SU-DHL-6 (cell line): Measurements from ENCODE around the gene SLC25A47.

Experiments
- H2AFZ ChIP-seq: fragments of 200-600 bp; sonication (generic); 2 replicates; pipeline ENCODE4 v1.6.1; 2014; ENCODE audit warnings: low read depth, mild to moderate bottlenecking, moderate library complexity, mixed read lengths, antibody characterized with exemption, low read length; ENCODE audit not compliant: severe bottlenecking
- H3F3A ChIP-seq: fragments of 200-600 bp; shearing (Covaris generic); 2 replicates; pipeline ENCODE4 v1.6.0; 2016; ENCODE audit warnings: antibody characterized with exemption, mild to moderate bottlenecking; ENCODE audit not compliant: insufficient read depth
- H3K27ac ChIP-seq: fragments of 200-600 bp; sonication (generic); 2 replicates; pipeline ENCODE4 v1.5.1; 2016; ENCODE audit warnings: low read depth, mild to moderate bottlenecking, low read length, moderate library complexity, mixed read lengths
- H3K27me3 ChIP-seq: fragments of 200-600 bp; sonication (generic), shearing (Covaris generic); 2 replicates; pipeline ENCODE4 v1.6.0; 2014; ENCODE audit warnings: mild to moderate bottlenecking, low read length
- H3K36me3 ChIP-seq: fragments of 200-600 bp; sonication (generic); 2 replicates; pipeline ENCODE4 v1.6.1; 2014; ENCODE audit warnings: mild to moderate bottlenecking, low read length, mixed read lengths
- H3K4me2 ChIP-seq: fragments of 300-600, 200-600 bp; shearing (Covaris generic), sonication (generic); 2 replicates; pipeline ENCODE4 v1.6.0; 2014; ENCODE audit warnings: low read length, low read depth, mild to moderate bottlenecking; ENCODE audit not compliant: poor library complexity, severe bottlenecking
- H3K4me3 ChIP-seq: fragments of 200-600 bp; sonication (generic); 2 replicates; pipeline ENCODE4 v1.5.1; 2014; ENCODE audit warnings: antibody characterized with exemption, low read length, mild to moderate bottlenecking, mixed read lengths; ENCODE audit not compliant: insufficient read depth, poor library complexity, severe bottlenecking
- H3K79me2 ChIP-seq: fragments of 200-600 bp; sonication (generic); 2 replicates; pipeline ENCODE4 v1.6.1; 2014; ENCODE audit warnings: mild to moderate bottlenecking, low read length, moderate library complexity; ENCODE audit not compliant: insufficient read depth
- H3K9ac ChIP-seq: fragments of 200-600 bp; sonication (generic); 2 replicates; pipeline ENCODE4 v1.7.0; 2014; ENCODE audit warnings: mild to moderate bottlenecking, low read length
- H3K9me2 ChIP-seq: fragments of 200-600 bp; sonication (generic); replicated peaks from 2 replicates; pipeline ENCODE4 v1.6.1; 2014; ENCODE audit warnings: low read length; ENCODE audit not compliant: insufficient read depth
- H3K9me3 ChIP-seq: fragments of 200-600 bp; sonication (generic); 2 replicates; pipeline ENCODE4 v1.6.1; 2014; ENCODE audit warnings: low read length, mixed read lengths; ENCODE audit not compliant: insufficient read depth
- H4K20me1 ChIP-seq: fragments of 200-600 bp; sonication (generic); 2 replicates; pipeline ENCODE4 v1.6.1; 2014; ENCODE audit warnings: low read depth, mild to moderate bottlenecking, antibody characterized with exemption, low read length, moderate library complexity, mixed read lengths
- CTCF ChIP-seq: fragments of 200-600 bp; sonication (generic); IDR thresholded peaks from one replicate; pipeline ENCODE4 v1.5.1; 2017; ENCODE audit warnings: antibody characterized with exemption, mild to moderate bottlenecking, low read length, moderate library complexity; ENCODE audit not compliant: insufficient read depth, poor library complexity, severe bottlenecking
- EZH2phosphoT487 ChIP-seq: fragments of 200-600 bp; sonication (generic), shearing (Covaris generic); conservative IDR thresholded peaks from 2 replicates; pipeline ENCODE4 v1.6.1; 2018; ENCODE audit warnings: mild to moderate bottlenecking, antibody characterized with exemption, low read length, moderate library complexity, mixed read lengths

The SLC25A47 gene

GRCh38 chr14:100278702-100279101, 44.4 kb upstream of the SLC25A47 start:
- Histone ChIP-seq H3F3A (peaks cover 32% of the 10 kb centered on the region), H3K9ac (no peak overlapping the region), H4K20me1 (peaks cover 27% of the 10 kb centered on the region), H3K36me3 (peaks cover 23% of the 10 kb centered on the region), H3K79me2 (peaks cover 77% of the 10 kb centered on the region), H3K4me3 (no peak overlapping the region), H3K9me3 (no peaks in the 10 kb centered on the region), H3K27ac (no peak overlapping the region), H3K27me3 (no peaks in the 10 kb centered on the region), H3K9me2 (no peaks in the 10 kb centered on the region), H3K4me2 (no peak overlapping the region), H2AFZ (no peak overlapping the region)
- TF ChIP-seq CTCF (no peak), EZH2phosphoT487 (no peak)

GRCh38 chr14:100279133-100279532, 44.0 kb upstream of the SLC25A47 start:
- no peak overlapping the region for H3K4me3 ChIP-seq
- no peak for TF ChIP-seq EZH2phosphoT487
- no peak for TF ChIP-seq CTCF
- H2AFZ ChIP-seq, result no peak overlapping the region
- no peak overlapping the region for H3K4me2 ChIP-seq
- no peak overlapping the region for H3K27ac ChIP-seq
- H3K79me2 ChIP-seq, result peaks cover 73% of the 10 kb centered on the region
- H3K9ac ChIP-seq, result no peak overlapping the region
- H4K20me1 ChIP-seq, result peaks cover 22% of the 10 kb centered on the region
- no peaks in the 10 kb centered on the region for H3K9me2 ChIP-seq
- H3F3A ChIP-seq, result peaks cover 35% of the 10 kb centered on the region
- no peaks in the 10 kb centered on the region for H3K9me3 ChIP-seq
- no peaks in the 10 kb centered on the region for H3K27me3 ChIP-seq
- peaks cover 23% of the 10 kb centered on the region for H3K36me3 ChIP-seq

- no peak overlapping the region for H2AFZ ChIP-seq
- H3K27ac ChIP-seq, result no peak overlapping the region
- no peak overlapping the region for H3K4me3 ChIP-seq
- H4K20me1 ChIP-seq, result peaks cover 18% of the 10 kb centered on the region
- H3K9me2 ChIP-seq, result no peaks in the 10 kb centered on the region
- no peak overlapping the region for H3K4me2 ChIP-seq
- H3K9me3 ChIP-seq, result no peaks in the 10 kb centered on the region
- peaks cover 18% of the 10 kb centered on the region; the same call in 1 of the 2 replicates for H3K36me3 ChIP-seq
- H3F3A ChIP-seq, result peaks cover 32% of the 10 kb centered on the region
- no peaks in the 10 kb centered on the region for H3K27me3 ChIP-seq
- peaks cover 68% of the 10 kb centered on the region for H3K79me2 ChIP-seq
- H3K9ac ChIP-seq, result no peak overlapping the region
- TF ChIP-seq EZH2phosphoT487, result no peak
These were observed 43.6 kb upstream of the SLC25A47 start for GRCh38 chr14:100279563-100279962.

- Histone ChIP-seq H3K79me2 (peaks cover 49% of the 10 kb centered on the region), H3K27ac (no peak overlapping the region), H3F3A (peaks cover 27% of the 10 kb centered on the region), H3K4me3 (no peak overlapping the region), H3K9me2 (no peaks in the 10 kb centered on the region), H4K20me1 (peaks cover 6% of the 10 kb centered on the region; the same call in 1 of the 2 replicates), H3K9ac (no peak overlapping the region), H3K36me3 (peaks cover 15% of the 10 kb centered on the region; the same call in 1 of the 2 replicates), H2AFZ (no peak overlapping the region), H3K27me3 (no peaks in the 10 kb centered on the region), H3K4me2 (no peak overlapping the region), H3K9me3 (no peaks in the 10 kb centered on the region)
- TF ChIP-seq CTCF, result no peak
- TF ChIP-seq EZH2phosphoT487, result no peak
These were observed 41.7 kb upstream of the SLC25A47 start for GRCh38 chr14:100281286-100282082.
